Fibroblast of the aortic adventitia (primary cell): ENCODE data around the gene PTGES. TPM values are rescaled to one million over a fixed set of nuclear protein-coding genes. Genes with fewer than 3 reads are reported as not detected.

ENCODE experiments used
- DNase-seq: peaks from one replicate; pipeline ENCODE4 v3.0.0-alpha.2; 2010; ENCODE audit warnings: low read depth
- H3K4me3 ChIP-seq: 2 replicates; pipeline ENCODE4 v1.5.1; 2011; ENCODE audit warnings: low read depth, mild to moderate bottlenecking, control low read depth, low read length, moderate library complexity
- total RNA-seq: library from RNA; depleted of rRNA; stranded (reverse); fragments of >200 nt; gene quantifications from 2 replicates; pipeline ENCODE4 v1.2.3, GENCODE V29; 2012; ENCODE audit warnings: low replicate concordance
- TF ChIP-seq, protein P1 (sequence below): IDR thresholded peaks from 2 replicates; pipeline ENCODE4 v1.5.1; 2011; ENCODE audit warnings: mild to moderate bottlenecking, low read length, control low read depth, inconsistent platforms; ENCODE audit not compliant: insufficient read depth

The PTGES gene
- total RNA-seq, 1 donor, result 6.9 TPM

DNA sequence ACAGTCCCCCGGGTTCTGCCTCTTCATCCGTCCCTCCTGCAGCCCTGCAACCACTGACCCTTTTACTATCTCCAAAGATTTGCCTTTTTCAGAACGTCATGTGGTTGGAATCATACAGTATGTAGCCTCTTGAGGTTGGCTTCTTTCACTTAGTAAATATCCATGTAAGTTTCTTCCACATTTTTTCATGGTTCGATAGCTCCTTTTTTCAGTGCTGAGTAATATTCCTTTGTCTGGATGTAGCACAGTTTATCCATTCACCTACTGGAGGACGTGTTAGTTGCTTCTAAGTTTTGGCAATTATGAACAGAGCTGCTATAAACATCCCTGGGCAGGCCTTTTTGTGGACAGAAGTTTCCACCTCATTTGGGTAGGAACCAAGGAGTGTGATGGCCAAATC lies 60.3 kb downstream of the PTGES start:
- no peak for DNase-seq
- no peak overlapping the region for H3K4me3 ChIP-seq
- TF ChIP-seq, protein P1, sequence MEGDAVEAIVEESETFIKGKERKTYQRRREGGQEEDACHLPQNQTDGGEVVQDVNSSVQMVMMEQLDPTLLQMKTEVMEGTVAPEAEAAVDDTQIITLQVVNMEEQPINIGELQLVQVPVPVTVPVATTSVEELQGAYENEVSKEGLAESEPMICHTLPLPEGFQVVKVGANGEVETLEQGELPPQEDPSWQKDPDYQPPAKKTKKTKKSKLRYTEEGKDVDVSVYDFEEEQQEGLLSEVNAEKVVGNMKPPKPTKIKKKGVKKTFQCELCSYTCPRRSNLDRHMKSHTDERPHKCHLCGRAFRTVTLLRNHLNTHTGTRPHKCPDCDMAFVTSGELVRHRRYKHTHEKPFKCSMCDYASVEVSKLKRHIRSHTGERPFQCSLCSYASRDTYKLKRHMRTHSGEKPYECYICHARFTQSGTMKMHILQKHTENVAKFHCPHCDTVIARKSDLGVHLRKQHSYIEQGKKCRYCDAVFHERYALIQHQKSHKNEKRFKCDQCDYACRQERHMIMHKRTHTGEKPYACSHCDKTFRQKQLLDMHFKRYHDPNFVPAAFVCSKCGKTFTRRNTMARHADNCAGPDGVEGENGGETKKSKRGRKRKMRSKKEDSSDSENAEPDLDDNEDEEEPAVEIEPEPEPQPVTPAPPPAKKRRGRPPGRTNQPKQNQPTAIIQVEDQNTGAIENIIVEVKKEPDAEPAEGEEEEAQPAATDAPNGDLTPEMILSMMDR, result no peak

Other genes with a start within 250 kb of the PTGES start
- gene C9orf50, start 131.9 kb downstream of the PTGES start, total RNA-seq, result 0.98 TPM in 1 of 2 replicates, not detected in the other
- gene NTMT1, start 126.9 kb downstream of the PTGES start, total RNA-seq, result 9.0 and 27.6 TPM in 2 replicates
- gene ASB6, start 110.9 kb downstream of the PTGES start, total RNA-seq, result 7.0 and 14.0 TPM in 2 replicates
- 3.5 and 36.1 TPM in 2 replicates for gene PRRX2, start 87.4 kb downstream of the PTGES start, total RNA-seq
- 24.9 and 36.2 TPM in 2 replicates for gene TOR1B, start 50.1 kb upstream of the PTGES start, total RNA-seq
- gene TOR1A, start 71.1 kb upstream of the PTGES start, total RNA-seq, result 23.0 and 48.9 TPM in 2 replicates
- 37.3 and 107 TPM in 2 replicates for gene C9orf78, start 82.2 kb upstream of the PTGES start, total RNA-seq
- gene USP20, start 82.4 kb upstream of the PTGES start, total RNA-seq, result 7.5 and 11.4 TPM in 2 replicates